Vagina (tissue), 2 donors: ENCODE data around the gene RADX.

ENCODE experiments used
- CTCF ChIP-seq, 3 experiments: fragments of 450-650 bp in 2 of 3; fragments of 200-600 bp in 1 of 3; sonication (generic) in 1 of 3; IDR thresholded peaks; one replicate each; pipeline ENCODE4 v1.5.1; 2017 to 2019; ENCODE audit warnings: antibody characterized with exemption in 3 of 3, mild to moderate bottlenecking in 2 of 3, moderate library complexity in 2 of 3
- POLR2A ChIP-seq, 2 donors: fragments of 450-650 bp; IDR thresholded peaks; one replicate each; pipeline ENCODE4 v1.6.1; 2017; ENCODE audit warnings: antibody characterized with exemption in 2 of 2, mild to moderate bottlenecking in 2 of 2, moderate library complexity in 2 of 2

GRCh38 chrX:106581856-106582255 lies 29.9 kb upstream of the RADX start:
- TF ChIP-seq CTCF (IDR thresholded peaks at IDR 0.05): no peak
- no peak for TF ChIP-seq POLR2A (IDR thresholded peaks at IDR 0.05)
